Stimulated activated CD4-positive, alpha-beta T cell treated with anti-CD3 and anti-CD28 coated beads, Interleukin-1b, Interleukin-23, amount 100 ng/mL, for 4 hours (primary cell): ENCODE results near the gene NCAM1.

ENCODE experiments used
- DNase-seq, 2 donors: peaks; one replicate each; pipeline ENCODE4 v3.0.0-alpha.2; 2020; ENCODE audit warnings: low read depth in 2 of 2

NCAM1 gene

GRCh38 chr11:113131036-113131775 is 170.0 kb downstream of the NCAM1 start:
- no peak for DNase-seq

GRCh38 chr11:113133071-113133470 is 171.9 kb downstream of the NCAM1 start:
- DNase-seq = no peak

GRCh38 chr11:113134626-113135025 is 173.4 kb downstream of the NCAM1 start:
- DNase-seq = no peak

GRCh38 chr11:113137713-113138529 is 176.7 kb downstream of the NCAM1 start:
- DNase-seq = no peak

- DNase-seq = no peak
These were observed 177.5 kb downstream of the NCAM1 start for GRCh38 chr11:113138731-113139130.

GRCh38 chr11:113141010-113141409 is 179.8 kb downstream of the NCAM1 start:
- no peak for DNase-seq

- no peak for DNase-seq
These were observed 181.3 kb downstream of the NCAM1 start for GRCh38 chr11:113142508-113142907.

- DNase-seq = no peak
These were observed 186.0 kb downstream of the NCAM1 start for GRCh38 chr11:113147249-113147648.

- no peak for DNase-seq
These were observed 186.9 kb downstream of the NCAM1 start for GRCh38 chr11:113148076-113148475.

- DNase-seq = no peak
These were observed 187.4 kb downstream of the NCAM1 start for GRCh38 chr11:113148652-113149051.

GRCh38 chr11:113151521-113151920 is 190.3 kb downstream of the NCAM1 start:
- no peak for DNase-seq

- no peak for DNase-seq
These were observed 191.3 kb downstream of the NCAM1 start for GRCh38 chr11:113152500-113152899.

GRCh38 chr11:113153847-113154246 is 192.6 kb downstream of the NCAM1 start:
- DNase-seq = no peak

GRCh38 chr11:113159988-113160807 is 199.0 kb downstream of the NCAM1 start:
- no peak for DNase-seq

- no peak for DNase-seq
These were observed 199.5 kb downstream of the NCAM1 start for GRCh38 chr11:113160808-113161124.

GRCh38 chr11:113161711-113162591 is 200.7 kb downstream of the NCAM1 start:
- DNase-seq = no peak

- no peak for DNase-seq
These were observed 201.4 kb downstream of the NCAM1 start for GRCh38 chr11:113162592-113162962.

GRCh38 chr11:113163291-113164030 is 202.2 kb downstream of the NCAM1 start:
- no peak for DNase-seq

- DNase-seq = no peak
These were observed 205.1 kb downstream of the NCAM1 start for GRCh38 chr11:113166280-113166679.

GRCh38 chr11:113167599-113167998 is 206.4 kb downstream of the NCAM1 start:
- DNase-seq = no peak
